Left lung (tissue), 10 donors: ENCODE data around the gene JMJD1C. TPM values are rescaled to one million over a fixed set of nuclear protein-coding genes. Genes with fewer than 3 reads are reported as not detected.

Experiments
- ATAC-seq: fragments of 200-7000 bp; cut with Tn5 transposase; one replicate; pipeline ENCODE4 v1.9.1; 2020; ENCODE audit warnings: moderate library complexity
- DNase-seq, 4 donors: peaks; one replicate each; pipeline ENCODE4 v3.0.0-alpha.2; 2013 to 2020
- H3K27ac ChIP-seq, 2 donors: fragments of 200-600 bp; sonication (generic) in 1 of 2; one replicate each; pipeline versions ENCODE4 v1.5.0 to v1.8.0; 2020 to 2021
- H3K27me3 ChIP-seq, 2 donors: fragments of 200-600 bp; sonication (generic) in 1 of 2; one replicate each; pipeline versions ENCODE4 v1.5.0 to v1.8.0; 2020 to 2021
- H3K36me3 ChIP-seq, 2 donors: fragments of 200-600 bp; sonication (generic) in 1 of 2; one replicate each; pipeline versions ENCODE4 v1.5.0 to v1.8.0; 2020 to 2021
- H3K4me1 ChIP-seq, 2 donors: fragments of 200-600 bp; one replicate each; pipeline ENCODE4 v1.8.0; 2021
- H3K4me3 ChIP-seq, 2 donors: fragments of 200-600 bp; sonication (generic) in 1 of 2; one replicate each; pipeline versions ENCODE4 v1.5.0 to v1.8.0; 2020 to 2021; ENCODE audit warnings: mild to moderate bottlenecking in 1 of 2
- H3K9me3 ChIP-seq, 2 donors: fragments of 200-600 bp; sonication (generic) in 1 of 2; one replicate each; pipeline versions ENCODE4 v1.5.0 to v1.8.0; 2020 to 2021
- CTCF ChIP-seq, 2 donors: fragments of 200-600 bp; sonication (generic) in 1 of 2; IDR thresholded peaks; one replicate each; pipeline versions ENCODE4 v1.5.0 to v1.8.0; 2021; ENCODE audit warnings: antibody characterized with exemption in 2 of 2
- intact Hi-C, 2 donors: fragments of 100-400 bp; cut with DNase I; formaldehyde crosslinking; loops; one replicate each; pipeline versions ENCODE4 v1.11.2 to v1.14.2; 2022
- polyA plus RNA-seq, 6 donors: library from polyadenylated mRNA; unstranded; fragments of 120-200 nt; gene quantifications; one replicate each; pipeline ENCODE4 v1.2.1, GENCODE V29; 2013; ENCODE audit not compliant: insufficient read length in 6 of 6
- total RNA-seq, 2 donors: library from RNA; stranded (reverse); fragmentation: NEBNext Ultra II Directional; extraction: Animal tissue kit (Norgen Biotek cat#: 25700); gene quantifications; one replicate each; pipeline ENCODE4 v1.2.1, GENCODE V29; 2021
- donor health status: DM: no; HTN: yes; CAD: no.
- donor health status: DM: no; HTN: no; CAD: no.

Gene JMJD1C
- total and polyA plus RNA-seq, 8 donors = 68.0 to 130 (median 98.6) TPM

DNA sequence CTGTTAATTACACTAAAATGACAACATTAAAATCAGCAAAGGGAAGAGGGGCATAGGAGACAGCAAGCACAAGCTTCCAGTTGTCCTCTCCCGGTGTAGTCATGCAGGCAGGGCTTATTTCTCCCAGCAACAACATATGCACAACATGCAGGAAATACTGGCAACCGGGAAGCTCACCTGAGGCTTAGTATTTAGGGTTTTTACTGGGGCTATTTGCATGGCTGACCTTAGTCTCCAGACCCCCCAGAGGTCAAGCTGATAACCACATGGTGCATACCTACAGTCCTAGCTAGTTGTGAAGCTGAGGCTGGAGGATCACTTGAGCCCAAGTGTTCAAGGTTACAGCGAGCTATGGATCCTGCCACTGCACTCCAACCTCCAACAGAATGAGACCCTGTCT lies 12.8 kb upstream of the JMJD1C start:
- intact Hi-C loops = no loop called here
- no peak for TF ChIP-seq CTCF (IDR thresholded peaks at IDR 0.05)
- peaks cover 0 to 6% of the 10 kb centered on the region in 2 donors for H3K4me1 ChIP-seq
- DNase-seq (no peak), ATAC-seq (no peak)
- no peaks in the 10 kb centered on the region for H3K36me3 ChIP-seq
- H3K9me3 ChIP-seq = no peaks in the 10 kb centered on the region
- H3K4me3 ChIP-seq = no peak overlapping the region
- H3K27me3 ChIP-seq = no peaks in the 10 kb centered on the region
- H3K27ac ChIP-seq = no peak overlapping the region

GRCh38 chr10:63477927-63478326 lies 12.2 kb upstream of the JMJD1C start:
- Histone ChIP-seq H3K36me3 (no peaks in the 10 kb centered on the region), H3K27ac (no peak overlapping the region), H3K4me1 (peaks cover 0 to 6% of the 10 kb centered on the region in 2 donors), H3K27me3 (no peaks in the 10 kb centered on the region), H3K4me3 (no peak overlapping the region), H3K9me3 (no peaks in the 10 kb centered on the region)
- DNase-seq = no peak
- intact Hi-C loops = no loop called here
- TF ChIP-seq CTCF (IDR thresholded peaks at IDR 0.05) = no peak
- ATAC-seq = no peak

DNA sequence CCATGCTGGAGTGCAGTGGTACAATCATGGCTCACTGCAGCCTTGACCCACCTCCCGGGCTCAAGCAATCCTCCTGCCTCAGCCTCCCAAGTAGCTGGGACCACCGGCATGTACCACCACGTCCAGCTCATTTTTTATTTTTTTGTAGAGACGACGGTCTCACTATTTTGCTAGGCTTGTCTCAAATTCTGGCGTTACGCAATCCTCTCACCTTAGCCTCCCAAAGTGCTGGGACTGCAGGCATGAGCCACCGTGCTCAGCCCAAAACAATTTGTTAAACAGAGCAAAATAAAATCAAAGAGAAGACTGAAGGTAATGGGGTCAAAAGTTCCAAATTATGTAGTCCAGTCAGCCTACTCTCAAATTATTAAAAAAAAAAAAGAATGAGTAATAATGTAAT lies 8.7 kb upstream of the JMJD1C start:
- TF ChIP-seq CTCF (IDR thresholded peaks at IDR 0.05) = no peak
- intact Hi-C loops = no loop called here

DNA sequence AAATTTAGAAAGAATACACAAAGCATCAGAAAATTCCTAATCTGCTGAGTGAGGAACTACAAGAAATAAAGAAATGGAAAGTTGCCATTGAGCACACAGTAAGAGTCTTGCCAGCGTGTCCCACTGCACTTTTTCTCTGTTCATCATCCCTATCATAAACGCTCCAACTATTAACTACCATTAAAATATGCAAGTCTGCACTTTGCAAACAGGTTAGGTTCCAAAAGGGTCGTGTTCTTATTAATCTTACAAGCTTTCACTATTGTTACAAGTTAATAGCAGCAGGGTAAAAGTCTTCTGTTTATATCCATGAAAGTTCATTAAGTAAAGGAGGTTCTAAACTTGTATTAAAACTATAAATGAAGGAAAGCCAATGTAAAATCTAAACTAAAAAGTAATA lies 5.2 kb upstream of the JMJD1C start:
- DNase-seq = no peak
- H3K4me3 ChIP-seq = no peak overlapping the region
- intact Hi-C loops = no loop called here
- no peak for ATAC-seq
- no peaks in the 10 kb centered on the region for H3K36me3 ChIP-seq
- H3K27me3 ChIP-seq = no peaks in the 10 kb centered on the region
- no peaks in the 10 kb centered on the region for H3K9me3 ChIP-seq
- TF ChIP-seq CTCF (IDR thresholded peaks at IDR 0.05) = no peak
- peaks cover 0 to 14% of the 10 kb centered on the region in 2 donors for H3K4me1 ChIP-seq
- no peak overlapping the region for H3K27ac ChIP-seq

More for the DNA sequence above, 8.7 kb upstream of the JMJD1C start:
- ATAC-seq = no peak
- no peak for DNase-seq
- no peaks in the 10 kb centered on the region for H3K36me3 ChIP-seq
- no peaks in the 10 kb centered on the region for H3K9me3 ChIP-seq
- peaks cover 0 to 5% of the 10 kb centered on the region in 2 donors for H3K4me1 ChIP-seq
- H3K27ac ChIP-seq = no peak overlapping the region
- no peak overlapping the region for H3K4me3 ChIP-seq
- H3K27me3 ChIP-seq = no peaks in the 10 kb centered on the region

GRCh38 chr10:63468947-63469346 lies 3.2 kb upstream of the JMJD1C start:
- Histone ChIP-seq H3K27me3 (no peaks in the 10 kb centered on the region), H3K4me3 (no peak overlapping the region), H3K9me3 (no peaks in the 10 kb centered on the region), H3K36me3 (no peaks in the 10 kb centered on the region), H3K4me1 (peaks cover 0 to 24% of the 10 kb centered on the region in 2 donors), H3K27ac (no peak overlapping the region)
- no peak for ATAC-seq
- no peak for DNase-seq
- no peak for TF ChIP-seq CTCF (IDR thresholded peaks at IDR 0.05)
- intact Hi-C loops = no loop called here
